Right lobe of liver (tissue), 6 donors: ENCODE data around the gene RGS10. TPM values are rescaled to one million over a fixed set of nuclear protein-coding genes. Genes with fewer than 3 reads are reported as not detected.

ENCODE experiments used
- ATAC-seq, 4 donors: fragments of 200-7000 bp; cut with Tn5 transposase; one replicate each; pipeline ENCODE4 v1.9.1; 2020; ENCODE audit warnings: mild to moderate bottlenecking in 4 of 4, moderate library complexity in 4 of 4
- DNase-seq, 3 donors: peaks; one replicate each; pipeline ENCODE4 v3.0.0-alpha.2; 2020
- H3K27ac ChIP-seq, 3 donors: fragments of 200-600 bp; one replicate each; pipeline ENCODE4 v1.8.0; 2022
- H3K27me3 ChIP-seq, 2 donors: fragments of 200-600 bp; one replicate each; pipeline ENCODE4 v1.8.0; 2022
- H3K36me3 ChIP-seq, 4 donors: fragments of 200-600 bp; sonication (generic) in 1 of 4; one replicate each; pipeline versions ENCODE4 v1.5.1 to v1.8.0; 2017 to 2022; ENCODE audit warnings: control low read depth in 1 of 4
- H3K4me1 ChIP-seq, 4 donors: fragments of 200-600 bp; sonication (generic) in 1 of 4; one replicate each; pipeline versions ENCODE4 v1.5.1 to v1.8.0; 2017 to 2022; ENCODE audit warnings: control low read depth in 1 of 4
- H3K4me3 ChIP-seq, 3 donors: fragments of 200-600 bp; one replicate each; pipeline ENCODE4 v1.8.0; 2022
- H3K9me3 ChIP-seq, 4 donors: fragments of 200-600 bp; sonication (generic) in 1 of 4; one replicate each; pipeline versions ENCODE4 v1.5.1 to v1.8.0; 2017 to 2022; ENCODE audit warnings: control low read depth in 1 of 4
- CTCF ChIP-seq, 4 donors: fragments of 200-600 bp in 3 of 4; fragments of 450-650 bp in 1 of 4; IDR thresholded peaks; one replicate each; pipeline versions ENCODE4 v1.5.1 to v1.8.0; 2016 to 2022; ENCODE audit warnings: antibody characterized with exemption in 4 of 4, mild to moderate bottlenecking in 2 of 4
- POLR2A ChIP-seq: fragments of 450-650 bp; IDR thresholded peaks from one replicate; pipeline ENCODE4 v1.6.1; 2017; ENCODE audit warnings: antibody characterized with exemption, mild to moderate bottlenecking
- WGBS: methylation state at CpG from one replicate; pipeline ENCODE4 v1.1.6; 2018; ENCODE audit warnings: low coverage, low lambda C conversion rate; ENCODE audit not compliant: insufficient coverage; ENCODE audit errors: missing lambda C conversion rate; 5-methylcytosine and 5-hydroxymethylcytosine counted together
- intact Hi-C, 2 donors: fragments of 100-400 bp; cut with DNase I; formaldehyde crosslinking; loops; one replicate each; pipeline versions ENCODE4 v1.11.2 to v1.14.1; 2022
- total RNA-seq, 6 experiments: library from RNA; depleted of rRNA in 2 of 6; stranded (reverse); fragments of >200 nt in 2 of 6; fragmentation: NEBNext Ultra II Directional in 3 of 6; extraction: Animal tissue kit (Norgen Biotek cat#: 25700) in 3 of 6; gene quantifications; one replicate each; pipeline versions ENCODE4 v1.1.0 to v1.2.4, GENCODE V29; 2016 to 2023
- donor health status: DM: no; HTN: yes; CAD: no.
- donor health status: DM: no; HTN: no; CAD: no.
- donor health status: DM: no; HTN: no; CAD: no.
- donor health status: DM: no; HTN: yes; CAD: no.
- donor health status: DM: no; HTN: yes; CAD: no.

The RGS10 gene
- total RNA-seq, 6 experiments from 2014 or later = 0.95 to 5.2 (median 3.7) TPM

- no peaks in the 10 kb centered on the region for H3K36me3 ChIP-seq
- ATAC-seq (no peak), DNase-seq (no peak)
- H3K4me3 ChIP-seq = no peak overlapping the region
- H3K9me3 ChIP-seq = no peaks in the 10 kb centered on the region
- no peaks in the 10 kb centered on the region for H3K27me3 ChIP-seq
- 74% methylated on average over 3 of the region's 3 CpGs for WGBS
- no peaks in the 10 kb centered on the region for H3K4me1 ChIP-seq
- intact Hi-C loops = no loop called here
- no peak overlapping the region for H3K27ac ChIP-seq
- TF ChIP-seq POLR2A (no peak), CTCF (IDR thresholded peaks at IDR 0.05) (no peak)
Observed at GRCh38 chr10:119470920-119471702, 71.4 kb downstream of the RGS10 start.

GRCh38 chr10:119469846-119470245 lies 72.7 kb downstream of the RGS10 start:
- Histone ChIP-seq H3K27me3 (no peaks in the 10 kb centered on the region), H3K36me3 (no peaks in the 10 kb centered on the region), H3K27ac (no peak overlapping the region), H3K4me1 (no peaks in the 10 kb centered on the region), H3K9me3 (no peaks in the 10 kb centered on the region), H3K4me3 (no peak overlapping the region)
- TF ChIP-seq POLR2A = no peak
- TF ChIP-seq CTCF (IDR thresholded peaks at IDR 0.05) = no peak
- intact Hi-C loops = no loop called here
- no peak for ATAC-seq
- DNase-seq = no peak
- 72% methylated on average over 7 of the region's 7 CpGs for WGBS

- no peaks in the 10 kb centered on the region for H3K36me3 ChIP-seq
- no peak for TF ChIP-seq POLR2A
- TF ChIP-seq CTCF (IDR thresholded peaks at IDR 0.05) = no peak
- H3K27me3 ChIP-seq = no peaks in the 10 kb centered on the region
- ATAC-seq = no peak
- no peaks in the 10 kb centered on the region for H3K4me1 ChIP-seq
- no peaks in the 10 kb centered on the region for H3K9me3 ChIP-seq
- H3K4me3 ChIP-seq = no peak overlapping the region
- 93% methylated on average over 3 of the region's 8 CpGs for WGBS
- DNase-seq = no peak
- intact Hi-C loops = no loop called here
- no peak overlapping the region for H3K27ac ChIP-seq
Observed at GRCh38 chr10:119469325-119469707, 73.2 kb downstream of the RGS10 start.

GRCh38 chr10:119468542-119469324 lies 73.8 kb downstream of the RGS10 start:
- no peaks in the 10 kb centered on the region for H3K9me3 ChIP-seq
- peak in 1 of 4 donors; percentile 14 for ATAC-seq
- no peak for DNase-seq
- intact Hi-C loops = no loop called here
- H3K27ac ChIP-seq = no peak overlapping the region
- no peaks in the 10 kb centered on the region for H3K27me3 ChIP-seq
- no peaks in the 10 kb centered on the region for H3K4me1 ChIP-seq
- H3K36me3 ChIP-seq = no peaks in the 10 kb centered on the region
- no peak overlapping the region for H3K4me3 ChIP-seq
- TF ChIP-seq POLR2A (no peak), CTCF (IDR thresholded peaks at IDR 0.05) (no peak)
- 59% methylated on average over 11 of the region's 13 CpGs for WGBS
